ENCODE results near the gene TAF15.

- TF ChIP-seq CTCF (IDR thresholded peaks at IDR 0.05; ENCODE audit: poor library complexity, severe bottlenecking) (no peak), EZH2 (IDR thresholded peaks at IDR 0.05; ENCODE audit: borderline replicate concordance, insufficient read depth, low read length, poor library complexity, severe bottlenecking) (no peak)
Measured at GRCh38 chr17:35795007-35795870, 14.0 kb upstream of the TAF15 start, which contains the start of gene MMP28.
